Pancreas (tissue), 10 donors: Measurements from ENCODE around the gene DTX3. TPM values are rescaled to one million over a fixed set of nuclear protein-coding genes. Genes with fewer than 3 reads are reported as not detected.

ENCODE experiments used
- ATAC-seq, 4 donors: fragments of 200-7000 bp; cut with Tn5 transposase; one replicate each; pipeline versions ENCODE4 v1.8.0 to v1.9.1; 2020; ENCODE audit warnings: mild to moderate bottlenecking in 4 of 4, moderate library complexity in 4 of 4
- DNase-seq, 6 donors: peaks; one replicate each; pipeline ENCODE4 v3.0.0-alpha.2; 2020
- FAIRE-seq: peaks from 2 replicates; lab custom pipeline; 2012; peaks lifted over from hg19 to GRCh38; lab: Jason Lieb, UNC
- H3K27ac ChIP-seq, 4 donors: fragments of 200-600 bp; sonication (generic); 1 replicate in 3 of 4; 2 replicates in 1 of 4; pipeline versions ENCODE4 v1.5.0 to v1.8.0; 2020
- H3K27me3 ChIP-seq, 4 donors: fragments of 200-600 bp; one replicate each; pipeline ENCODE4 v1.8.0; 2021
- H3K36me3 ChIP-seq, 3 donors: fragments of 200-600 bp; sonication (generic) in 1 of 3; one replicate each; pipeline versions ENCODE4 v1.5.0 to v1.8.0; 2020 to 2021
- H3K4me1 ChIP-seq, 3 donors: fragments of 200-600 bp; one replicate each; pipeline ENCODE4 v1.8.0; 2021
- H3K4me3 ChIP-seq, 4 donors: fragments of 200-600 bp; sonication (generic) in 2 of 4; one replicate each; pipeline versions ENCODE4 v1.5.0 to v1.8.0; 2020 to 2021
- H3K9me3 ChIP-seq, 4 donors: fragments of 200-600 bp; one replicate each; pipeline ENCODE4 v1.8.0; 2021
- CTCF ChIP-seq, 4 donors: fragments of 200-600 bp; sonication (generic) in 3 of 4; IDR thresholded peaks; one replicate each; pipeline versions ENCODE4 v1.5.0 to v1.8.0; 2021; ENCODE audit warnings: antibody characterized with exemption in 4 of 4
- WGBS, 2 donors: extraction: QIAGEN DNeasy Blood & Tissue Kit; methylation state at CpG; one replicate each; pipeline ENCODE4 v1.1.7; 2013; 5-methylcytosine and 5-hydroxymethylcytosine counted together
- intact Hi-C, 3 donors: fragments of 100-400 bp; cut with DNase I; formaldehyde crosslinking; loops; one replicate each; pipeline versions ENCODE4 v1.11.1 to v1.14.2; 2022
- polyA plus RNA-seq, 2 donors: library from polyadenylated mRNA; stranded (reverse); fragments of 200-250 nt; gene quantifications; one replicate each; pipeline ENCODE4 v1.2.3, GENCODE V29; 2013
- total RNA-seq, 6 donors: library from RNA; stranded (reverse); fragmentation: NEBNext Ultra II Directional in 4 of 6; extraction: Animal tissue kit (Norgen Biotek cat#: 25700) in 4 of 6; gene quantifications; one replicate each; pipeline versions ENCODE4 v1.2.1 to v1.2.4, GENCODE V29; 2021 to 2023
- donor health status: healthy with polysubstance abuse.
- donor health status: DM: no; HTN: no; CAD: no; lungs with moderate emphysema.
- donor health status: DM: no; HTN: no; CAD: no.
- donor health status: control.
- donor health status: control.
- donor health status: Bipolar disorder and iron deficiency.
- donor health status: DM: yes; HTN: yes; CAD: no.
- donor health status: DM: no; HTN: no; CAD: no.
- donor health status: DM: no; HTN: no; CAD: no.
- donor health status: DM: yes; HTN: yes; CAD: no.

The DTX3 gene
- total and polyA plus RNA-seq, 8 donors, result 9.0 to 71.7 (median 13.5) TPM

- no peak overlapping the region for H3K27ac ChIP-seq
- no peak overlapping the region for H3K4me3 ChIP-seq
- intact Hi-C loops, result loop anchor here in 2 of 3 donors (5.0 to 10.0 kb wide), 2 partner anchors 45 to 52 kb away; no protein-coding TSS in a partner anchor
- WGBS, 2 donors, result 21 to 22% methylated on average over 9 of the region's 9 CpGs
- no peak for TF ChIP-seq CTCF (IDR thresholded peaks at IDR 0.05)
- H3K9me3 ChIP-seq, result no peaks in the 10 kb centered on the region
- peaks cover 0 to 2% (median 2%) of the 10 kb centered on the region in 3 donors for H3K4me1 ChIP-seq
- DNase-seq (no peak), ATAC-seq (no peak), FAIRE-seq (no peak)
- H3K36me3 ChIP-seq, result no peaks in the 10 kb centered on the region
- H3K27me3 ChIP-seq, result peaks cover 0 to 27% (median 3%) of the 10 kb centered on the region in 4 donors
Observed at GRCh38 chr12:57626921-57627445, 22.4 kb downstream of the DTX3 start.

DNA sequence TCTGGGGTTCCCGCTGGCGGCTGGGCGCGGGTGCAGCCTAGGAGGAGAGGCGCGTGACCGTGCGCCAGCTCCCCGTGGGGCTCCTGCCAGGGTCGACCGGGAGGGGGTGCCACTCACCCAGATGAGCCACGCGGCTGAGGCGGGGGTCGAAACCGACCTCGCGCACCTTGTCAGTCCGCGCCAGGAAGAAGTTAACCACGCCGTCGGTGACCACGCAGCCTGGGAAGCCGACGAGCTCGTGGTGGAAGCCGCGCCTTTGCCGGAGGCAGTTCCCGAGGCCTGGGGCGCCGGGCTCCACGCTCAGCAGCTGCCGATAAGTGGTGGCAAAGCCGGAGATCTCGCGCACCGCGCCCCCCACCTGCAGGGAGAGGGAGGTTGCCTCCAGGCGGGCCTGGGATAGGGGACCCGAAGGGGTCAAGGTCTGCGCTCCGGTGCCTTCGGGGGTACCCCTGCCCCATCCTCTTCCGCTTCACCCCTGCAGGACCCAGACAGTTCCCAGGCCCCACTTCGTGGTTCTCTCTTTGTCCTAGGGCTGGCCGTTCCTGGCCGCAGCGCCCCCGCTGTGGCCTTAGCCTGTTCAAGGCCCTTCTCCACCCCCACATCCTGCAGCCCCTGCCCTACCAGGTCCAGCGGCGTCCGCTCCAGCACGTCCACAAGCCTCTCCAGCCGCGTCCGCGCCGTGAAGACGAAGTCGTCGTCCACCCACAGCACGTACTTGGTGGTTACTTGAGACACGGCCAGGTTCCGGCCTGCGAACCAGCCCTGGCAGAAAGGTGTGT lies 23.1 kb downstream of the DTX3 start:
- H3K27me3 ChIP-seq, result peaks cover 0 to 29% (median 3%) of the 10 kb centered on the region in 4 donors
- ATAC-seq, result peak in 3 of 4 donors; percentile 17 to 57 (median 48)
- DNase-seq, result peak in 3 of 6 donors; percentile 22 to 69 (median 42)
- H3K4me1 ChIP-seq, result peaks cover 0 to 6% (median 5%) of the 10 kb centered on the region in 3 donors
- no peak overlapping the region for H3K27ac ChIP-seq
- intact Hi-C loops, result loop anchor here in 2 of 3 donors (5.0 to 10.0 kb wide), 2 partner anchors 45 to 53 kb away; no protein-coding TSS in a partner anchor
- H3K4me3 ChIP-seq, result peak overlapping the region in 1 of 4 donors; percentile 17
- no peak for FAIRE-seq
- no peaks in the 10 kb centered on the region for H3K9me3 ChIP-seq
- no peaks in the 10 kb centered on the region for H3K36me3 ChIP-seq
- 15 to 19% methylated on average over 55 to 67 of the region's 67 CpGs for WGBS, 2 donors
- no peak for TF ChIP-seq CTCF (IDR thresholded peaks at IDR 0.05)

DNA sequence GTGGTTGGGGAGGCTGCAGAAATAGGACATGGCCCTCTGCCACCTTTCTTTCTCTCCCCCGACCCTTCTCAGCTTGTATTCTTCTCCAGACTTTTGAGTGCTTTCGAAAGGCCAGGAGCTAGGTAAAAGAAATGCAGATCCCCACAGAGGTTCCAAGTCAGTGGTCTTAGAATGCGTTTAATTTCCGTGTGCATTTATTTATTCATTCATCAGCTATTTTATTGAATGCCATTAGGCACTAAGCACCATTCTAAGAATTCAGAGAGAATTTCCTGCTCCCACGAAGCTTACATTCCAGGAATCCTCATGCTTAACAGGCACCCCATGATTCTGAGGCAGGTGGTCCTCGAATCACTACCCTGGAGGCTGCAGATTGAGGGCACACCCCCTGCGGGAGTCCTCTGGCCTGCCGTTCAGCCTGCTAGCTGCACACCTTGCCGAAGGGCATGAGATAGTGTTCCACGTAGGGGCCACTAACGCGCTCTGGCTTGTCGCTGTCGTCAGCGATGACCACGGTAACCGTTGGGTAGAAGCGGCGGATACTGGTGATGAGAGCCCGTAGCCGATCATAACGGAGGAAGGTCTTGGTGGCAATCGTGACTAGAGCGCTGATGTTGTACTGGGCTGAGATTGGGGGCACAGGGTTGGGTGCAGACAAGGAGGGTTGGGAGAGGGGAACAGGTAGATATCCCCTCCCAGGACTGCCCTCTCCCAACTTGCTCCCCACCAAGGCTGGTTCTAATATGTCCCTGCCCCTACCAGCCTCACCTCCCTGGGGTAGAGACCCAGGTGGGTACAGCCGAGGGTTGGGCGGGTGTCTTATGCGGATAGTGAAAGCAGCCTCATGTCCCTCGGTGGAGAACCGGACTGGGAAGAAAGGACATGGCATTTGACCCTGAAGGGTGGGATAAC lies 23.9 kb downstream of the DTX3 start:
- TF ChIP-seq CTCF (IDR thresholded peaks at IDR 0.05), result no peak
- no peaks in the 10 kb centered on the region for H3K9me3 ChIP-seq
- FAIRE-seq (no peak), DNase-seq (peak in 2 of 6 donors; percentile 2 to 38), ATAC-seq (no peak)
- no peak overlapping the region for H3K4me3 ChIP-seq
- intact Hi-C loops, result loop anchor here in 2 of 3 donors (5.0 to 10.0 kb wide), 2 partner anchors 46 to 54 kb away; no protein-coding TSS in a partner anchor
- H3K27me3 ChIP-seq, result peaks cover 0 to 21% (median 3%) of the 10 kb centered on the region in 4 donors
- no peaks in the 10 kb centered on the region for H3K36me3 ChIP-seq
- 67 to 68% methylated on average over 29 of the region's 29 CpGs for WGBS, 2 donors
- no peak overlapping the region for H3K27ac ChIP-seq
- H3K4me1 ChIP-seq, result peaks cover 0 to 6% (median 5%) of the 10 kb centered on the region in 3 donors

- no peak for FAIRE-seq
Observed at GRCh38 chr12:57629897-57630471, 25.4 kb downstream of the DTX3 start.

More at GRCh38 chr12:57629897-57630471, 25.4 kb downstream of the DTX3 start:
- WGBS, 2 donors, result 85 to 94% methylated on average over 5 of the region's 5 CpGs
- no peak for TF ChIP-seq CTCF (IDR thresholded peaks at IDR 0.05)
- no peak overlapping the region for H3K4me3 ChIP-seq
- H3K27ac ChIP-seq, result no peak overlapping the region
- ATAC-seq (no peak), DNase-seq (peak in 1 of 6 donors; percentile 4)
- H3K4me1 ChIP-seq, result peaks cover 0 to 6% (median 5%) of the 10 kb centered on the region in 3 donors
- H3K9me3 ChIP-seq, result no peaks in the 10 kb centered on the region
- H3K27me3 ChIP-seq, result peaks cover 0 to 21% (median 3%) of the 10 kb centered on the region in 4 donors
- no peaks in the 10 kb centered on the region for H3K36me3 ChIP-seq
- intact Hi-C loops, result loop anchor here in 2 of 3 donors (5.0 to 10.0 kb wide), 2 partner anchors 48 to 55 kb away; no protein-coding TSS in a partner anchor
